Erythroblast (primary cell): ENCODE data around the gene LYPD6B.

Source experiments
- GATA1 ChIP-seq: IDR thresholded peaks from 2 replicates; pipeline ENCODE4 v1.6.1; 2011; ENCODE audit warnings: low read depth, mild to moderate bottlenecking, control low read depth, low read length, moderate library complexity
- POLR2A ChIP-seq: IDR thresholded peaks from 2 replicates; pipeline ENCODE4 v1.6.1; 2011; ENCODE audit warnings: mild to moderate bottlenecking, low read length

DNA sequence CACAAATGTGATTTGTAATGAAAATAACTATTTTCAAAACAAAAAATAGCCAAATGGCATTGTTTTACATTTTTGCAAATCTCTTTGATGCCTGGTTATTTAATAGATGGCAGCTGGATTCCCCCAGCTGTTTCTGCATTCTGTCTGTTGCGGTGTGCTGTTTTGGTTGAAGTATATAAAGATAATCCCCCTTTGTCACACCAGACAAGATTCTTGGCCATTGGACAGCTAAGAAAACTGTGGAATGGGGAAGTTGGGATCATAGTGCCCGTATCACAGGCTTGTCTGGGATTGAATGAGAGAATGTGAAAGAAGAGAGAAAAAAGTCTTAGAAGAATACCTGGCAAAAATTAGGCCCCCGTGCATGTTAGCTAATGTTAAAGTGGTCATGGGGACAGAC is 19.5 kb upstream of the LYPD6B start:
- TF ChIP-seq POLR2A (no peak), GATA1 (no peak)
